Body of pancreas (tissue), 4 donors: ENCODE results near the gene CLDN14. TPM values are rescaled to one million over a fixed set of nuclear protein-coding genes. Genes with fewer than 3 reads are reported as not detected.

ENCODE experiments used
- ATAC-seq: fragments of 150-250 bp; one replicate; pipeline ENCODE4 v1.9.1; 2016
- DNase-seq, 4 donors: peaks; one replicate each; pipeline ENCODE4 v3.0.0-alpha.2; 2019
- H3K27ac ChIP-seq, 4 donors: fragments of 200-600 bp; sonication (generic); 1 replicate in 3 of 4; 2 replicates in 1 of 4; pipeline versions ENCODE4 v1.5.1 to v1.6.1; 2016 to 2019; ENCODE audit warnings: mild to moderate bottlenecking in 1 of 4, mixed read lengths in 1 of 4, moderate library complexity in 1 of 4
- H3K27me3 ChIP-seq, 2 donors: fragments of 200-600 bp; sonication (generic); one replicate each; pipeline ENCODE4 v1.6.0; 2016; ENCODE audit warnings: mild to moderate bottlenecking in 1 of 2
- H3K36me3 ChIP-seq, 2 donors: fragments of 200-600 bp; sonication (generic); replicated peaks in 1 of 2; 2 replicates each; pipeline ENCODE4 v1.5.1; 2016; ENCODE audit warnings: low read depth in 2 of 2; ENCODE audit not compliant: insufficient read depth in 1 of 2
- H3K4me1 ChIP-seq: fragments of 200-600 bp; sonication (generic); one replicate; pipeline ENCODE4 v1.6.0; 2016
- H3K4me3 ChIP-seq, 2 donors: fragments of 200-600 bp; sonication (generic); 1 replicate in 1 of 2; 2 replicates in 1 of 2; pipeline ENCODE4 v1.5.1; 2016 to 2019
- H3K9me3 ChIP-seq, 3 donors: fragments of 200-600 bp; sonication (generic); 1 replicate in 2 of 3; 2 replicates in 1 of 3; pipeline ENCODE4 v1.5.1; 2016
- CTCF ChIP-seq, 7 experiments: fragments of 450-650 bp in 4 of 7; fragments of 200-600 bp in 3 of 7; sonication (generic) in 3 of 7; IDR thresholded peaks; one replicate each; pipeline ENCODE4 v1.5.1; 2016 to 2019; ENCODE audit warnings: antibody characterized with exemption in 7 of 7
- POLR2A ChIP-seq, 3 donors: fragments of 450-650 bp; IDR thresholded peaks; one replicate each; pipeline ENCODE4 v1.6.1; 2016; ENCODE audit warnings: antibody characterized with exemption in 3 of 3, mild to moderate bottlenecking in 2 of 3
- WGBS, 2 donors: methylation state at CpG; one replicate each; pipeline ENCODE4 v1.1.5; 2017; 5-methylcytosine and 5-hydroxymethylcytosine counted together
- intact Hi-C: fragments of 100-400 bp; cut with DNase I; formaldehyde crosslinking; loops from one replicate; pipeline ENCODE4 v1.15.1; 2023
- total RNA-seq, 2 donors: library from RNA; depleted of rRNA; stranded (reverse); fragments of >200 nt; gene quantifications; one replicate each; pipeline ENCODE4 v1.1.0, GENCODE V29; 2016

Gene CLDN14
- total RNA-seq, 2 donors from 2014 or later: 0.26 TPM; not detected in 1

GRCh38 chr21:36427502-36427901 lies 52.4 kb downstream of the CLDN14 start:
- intact Hi-C loops: no loop called here
- H3K27me3 ChIP-seq: no peaks in the 10 kb centered on the region
- DNase-seq: no peak
- no peaks in the 10 kb centered on the region for H3K36me3 ChIP-seq
- H3K4me3 ChIP-seq: no peak overlapping the region
- H3K9me3 ChIP-seq: no peaks in the 10 kb centered on the region
- TF ChIP-seq CTCF (IDR thresholded peaks at IDR 0.05): no peak
- TF ChIP-seq POLR2A (IDR thresholded peaks at IDR 0.05): no peak
- 80 to 85% methylated on average over 4 of the region's 4 CpGs for WGBS, 2 donors
- peaks cover 8% of the 10 kb centered on the region for H3K4me1 ChIP-seq
- no peak overlapping the region for H3K27ac ChIP-seq
- ATAC-seq: no peak

- no peak for ATAC-seq
- DNase-seq: no peak
- no peak overlapping the region for H3K4me3 ChIP-seq
- peaks cover 16% of the 10 kb centered on the region for H3K4me1 ChIP-seq
- no peak overlapping the region for H3K27ac ChIP-seq
- H3K9me3 ChIP-seq: no peaks in the 10 kb centered on the region
- no peaks in the 10 kb centered on the region for H3K27me3 ChIP-seq
- TF ChIP-seq POLR2A (IDR thresholded peaks at IDR 0.05) (no peak), CTCF (IDR thresholded peaks at IDR 0.05) (no peak)
- WGBS, 2 donors: 88 to 89% methylated on average over 6 to 9 of the region's 9 CpGs
- intact Hi-C loops: no loop called here
- no peaks in the 10 kb centered on the region for H3K36me3 ChIP-seq
These were observed 54.6 kb downstream of the CLDN14 start for GRCh38 chr21:36425286-36425685.

GRCh38 chr21:36424592-36424991 lies 55.3 kb downstream of the CLDN14 start:
- DNase-seq (no peak), ATAC-seq (no peak)
- 77 to 85% methylated on average over 7 to 8 of the region's 8 CpGs for WGBS, 2 donors
- H3K27ac ChIP-seq: no peak overlapping the region
- no peaks in the 10 kb centered on the region for H3K9me3 ChIP-seq
- intact Hi-C loops: loop anchor here (5.0 kb wide), 1 partner anchor 168 kb away; no protein-coding TSS in a partner anchor
- no peak for TF ChIP-seq POLR2A (IDR thresholded peaks at IDR 0.05)
- no peak for TF ChIP-seq CTCF (IDR thresholded peaks at IDR 0.05)
- H3K4me1 ChIP-seq: peaks cover 19% of the 10 kb centered on the region
- no peaks in the 10 kb centered on the region for H3K27me3 ChIP-seq
- H3K36me3 ChIP-seq: no peaks in the 10 kb centered on the region
- no peak overlapping the region for H3K4me3 ChIP-seq

GRCh38 chr21:36423771-36424433 lies 56.0 kb downstream of the CLDN14 start:
- intact Hi-C loops: loop anchor here (5.0 kb wide), 1 partner anchor 168 kb away; no protein-coding TSS in a partner anchor
- H3K27ac ChIP-seq: no peak overlapping the region
- no peaks in the 10 kb centered on the region for H3K9me3 ChIP-seq
- no peak overlapping the region for H3K4me3 ChIP-seq
- no peaks in the 10 kb centered on the region for H3K27me3 ChIP-seq
- no peak for TF ChIP-seq POLR2A (IDR thresholded peaks at IDR 0.05)
- TF ChIP-seq CTCF (IDR thresholded peaks at IDR 0.05): no peak
- ATAC-seq (no peak), DNase-seq (no peak)
- 83 to 88% methylated on average over 12 of the region's 12 CpGs for WGBS, 2 donors
- no peaks in the 10 kb centered on the region for H3K36me3 ChIP-seq
- peaks cover 15% of the 10 kb centered on the region for H3K4me1 ChIP-seq
